WTC11 (cell line): Measurements from ENCODE around the gene ADORA1.

Experiments used
- NR2C2 ChIP-seq: sonication (generic); formaldehyde crosslinking; IDR thresholded peaks from 2 replicates; pipeline ENCODE4 v1.8.0; 2022; ENCODE audit warnings: mild to moderate bottlenecking, missing genetic modification reagents
- TEAD4 ChIP-seq: sonication (generic); formaldehyde crosslinking; IDR thresholded peaks from 2 replicates; pipeline ENCODE4 v1.8.0; 2022; ENCODE audit warnings: mild to moderate bottlenecking, missing genetic modification reagents
- ZBTB21 ChIP-seq: sonication (generic); formaldehyde crosslinking; IDR thresholded peaks from 2 replicates; pipeline ENCODE4 v1.8.1; 2023; ENCODE audit warnings: mild to moderate bottlenecking, missing genetic modification reagents, borderline replicate concordance
- TF ChIP-seq, protein P1 (sequence below): fragments of 200-600 bp; IDR thresholded peaks from 2 replicates; pipeline ENCODE4 v1.8.0; 2022; ENCODE audit warnings: antibody characterized with exemption

DNA sequence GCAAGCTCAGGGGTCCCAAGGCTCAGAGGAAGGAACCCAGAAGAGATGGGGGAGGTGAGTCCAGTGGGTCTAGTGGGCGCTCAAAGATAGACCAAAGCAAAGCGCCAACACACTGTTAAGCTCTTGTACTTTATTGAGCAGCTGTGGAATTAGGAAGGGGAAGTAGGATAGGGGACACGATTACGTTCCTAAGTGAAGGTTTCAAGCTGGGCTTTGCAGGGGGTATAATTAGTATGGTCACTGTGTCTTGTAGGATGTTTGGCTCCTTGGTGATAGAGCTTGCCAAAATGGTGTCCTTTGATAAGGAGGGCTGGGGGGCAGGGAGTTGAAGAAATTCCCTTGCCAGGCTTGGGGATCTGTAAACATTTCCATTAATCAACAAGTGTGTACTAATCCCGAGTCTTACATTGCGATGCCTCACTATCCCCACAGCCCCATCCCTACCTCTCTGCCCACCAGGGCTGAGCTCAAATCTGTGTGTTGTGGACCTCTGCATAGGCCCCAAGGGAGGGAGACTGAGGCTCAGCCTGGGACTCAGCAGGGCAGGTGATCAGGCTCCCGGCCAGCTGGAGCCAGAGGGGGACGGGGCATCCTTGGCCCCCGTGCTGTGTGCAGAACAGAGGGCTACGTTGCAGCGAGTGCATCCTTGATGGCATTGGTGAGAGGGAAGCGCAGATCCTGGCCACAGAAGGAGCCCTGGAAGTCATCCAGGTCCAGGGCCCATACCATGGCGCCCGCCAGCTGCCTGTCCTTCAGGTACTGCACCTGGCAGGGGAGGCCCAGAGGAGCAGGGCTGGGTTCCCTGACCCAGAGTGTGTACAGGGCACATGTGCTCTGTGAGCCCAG lies 51.5 kb downstream of the ADORA1 start:
- TF ChIP-seq NR2C2 (CRISPR knock-in tag) (no peak), TEAD4 (CRISPR knock-in tag) (no peak), ZBTB21 (CRISPR knock-in tag) (no peak)
- TF ChIP-seq, protein P1, sequence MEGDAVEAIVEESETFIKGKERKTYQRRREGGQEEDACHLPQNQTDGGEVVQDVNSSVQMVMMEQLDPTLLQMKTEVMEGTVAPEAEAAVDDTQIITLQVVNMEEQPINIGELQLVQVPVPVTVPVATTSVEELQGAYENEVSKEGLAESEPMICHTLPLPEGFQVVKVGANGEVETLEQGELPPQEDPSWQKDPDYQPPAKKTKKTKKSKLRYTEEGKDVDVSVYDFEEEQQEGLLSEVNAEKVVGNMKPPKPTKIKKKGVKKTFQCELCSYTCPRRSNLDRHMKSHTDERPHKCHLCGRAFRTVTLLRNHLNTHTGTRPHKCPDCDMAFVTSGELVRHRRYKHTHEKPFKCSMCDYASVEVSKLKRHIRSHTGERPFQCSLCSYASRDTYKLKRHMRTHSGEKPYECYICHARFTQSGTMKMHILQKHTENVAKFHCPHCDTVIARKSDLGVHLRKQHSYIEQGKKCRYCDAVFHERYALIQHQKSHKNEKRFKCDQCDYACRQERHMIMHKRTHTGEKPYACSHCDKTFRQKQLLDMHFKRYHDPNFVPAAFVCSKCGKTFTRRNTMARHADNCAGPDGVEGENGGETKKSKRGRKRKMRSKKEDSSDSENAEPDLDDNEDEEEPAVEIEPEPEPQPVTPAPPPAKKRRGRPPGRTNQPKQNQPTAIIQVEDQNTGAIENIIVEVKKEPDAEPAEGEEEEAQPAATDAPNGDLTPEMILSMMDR, result no peak
